Loucy (cell line): Measurements from ENCODE around the gene GTF2F2.

ENCODE experiments used
- H2AFZ ChIP-seq: fragments of 200-600 bp; sonication (generic); 2 replicates; pipeline ENCODE4 v1.6.0; 2016; ENCODE audit warnings: antibody characterized with exemption, mild to moderate bottlenecking, low read length, moderate library complexity
- H3F3A ChIP-seq: fragments of 200-600 bp; 2 replicates; pipeline ENCODE4 v1.6.0; 2016; ENCODE audit warnings: antibody characterized with exemption, low read depth, mild to moderate bottlenecking
- H3K27me3 ChIP-seq: fragments of 200-600 bp; sonication (generic); 2 replicates; pipeline ENCODE4 v1.6.1; 2014; ENCODE audit warnings: low read length, mild to moderate bottlenecking; ENCODE audit not compliant: insufficient read depth, poor library complexity, severe bottlenecking
- H3K36me3 ChIP-seq: fragments of 200-600 bp; sonication (generic); 2 replicates; pipeline ENCODE4 v1.6.1; 2016; ENCODE audit warnings: low read length; ENCODE audit not compliant: insufficient read depth
- H3K4me1 ChIP-seq: fragments of 200-600 bp; sonication (generic); 2 replicates; pipeline ENCODE4 v1.5.1; 2014; ENCODE audit warnings: low read length, mild to moderate bottlenecking; ENCODE audit not compliant: insufficient read depth, poor library complexity, severe bottlenecking
- H3K4me2 ChIP-seq: fragments of 200-600 bp; sonication (generic); 2 replicates; pipeline ENCODE4 v1.6.0; 2014; ENCODE audit warnings: antibody characterized with exemption, low read length, low read depth, mild to moderate bottlenecking; ENCODE audit not compliant: poor library complexity, severe bottlenecking
- H3K4me3 ChIP-seq: fragments of 200-600 bp; sonication (generic); 2 replicates; pipeline ENCODE4 v1.5.1; 2014; ENCODE audit warnings: low read length, mild to moderate bottlenecking, mixed read lengths; ENCODE audit not compliant: poor library complexity, severe bottlenecking
- H3K79me2 ChIP-seq: fragments of 200-600 bp; sonication (generic); 2 replicates; pipeline ENCODE4 v1.6.1; 2014; ENCODE audit warnings: low read length; ENCODE audit not compliant: insufficient read depth
- H3K9ac ChIP-seq: fragments of 200-600 bp; sonication (generic); 2 replicates; pipeline ENCODE4 v1.6.0; 2014; ENCODE audit warnings: mild to moderate bottlenecking, low read depth, low read length, moderate library complexity; ENCODE audit not compliant: poor library complexity, severe bottlenecking
- H3K9me2 ChIP-seq: fragments of 200-600 bp; sonication (generic); replicated peaks from 2 replicates; pipeline ENCODE4 v1.6.1; 2016; ENCODE audit warnings: low read depth, low read length, mixed read lengths
- H3K9me3 ChIP-seq: fragments of 200-600 bp; sonication (generic); 2 replicates; pipeline ENCODE4 v1.6.1; 2014; ENCODE audit warnings: mild to moderate bottlenecking, antibody characterized with exemption, low read length, low read depth; ENCODE audit not compliant: insufficient read depth
- H4K20me1 ChIP-seq: fragments of 200-600 bp; sonication (generic); 2 replicates; pipeline ENCODE4 v1.6.0; 2014; ENCODE audit warnings: antibody characterized with exemption, low read length, mild to moderate bottlenecking; ENCODE audit not compliant: insufficient read depth, poor library complexity, severe bottlenecking
- CTCF ChIP-seq: fragments of 200-600 bp; sonication (generic); conservative IDR thresholded peaks from 2 replicates; pipeline ENCODE4 v1.5.1; 2014; ENCODE audit warnings: mild to moderate bottlenecking, antibody characterized with exemption, low read length
- EZH2phosphoT487 ChIP-seq: fragments of 200-600 bp; IDR thresholded peaks from 2 replicates; pipeline ENCODE4 v1.6.1; 2018; ENCODE audit warnings: antibody characterized with exemption, mild to moderate bottlenecking, moderate library complexity, borderline replicate concordance

The GTF2F2 gene

GRCh38 chr13:45142440-45143345, 22.4 kb downstream of the GTF2F2 start:
- peaks cover 34% of the 10 kb centered on the region; the same call in 1 of the 2 replicates for H3K79me2 ChIP-seq
- TF ChIP-seq CTCF (no peak), EZH2phosphoT487 (no peak)

GRCh38 chr13:45143346-45143751, 23.0 kb downstream of the GTF2F2 start:
- Histone ChIP-seq H3K4me1 (peaks cover 6% of the 10 kb centered on the region), H3K4me2 (no peak overlapping the region), H3F3A (no peaks in the 10 kb centered on the region), H3K9me2 (no peaks in the 10 kb centered on the region), H3K4me3 (no peak overlapping the region), H3K27me3 (no peaks in the 10 kb centered on the region), H3K9ac (no peak overlapping the region), H2AFZ (no peak overlapping the region), H3K79me2 (peaks cover 41% of the 10 kb centered on the region), H3K9me3 (no peaks in the 10 kb centered on the region), H3K36me3 (peaks cover 22% of the 10 kb centered on the region; the same call in 1 of the 2 replicates), H4K20me1 (peaks cover 15% of the 10 kb centered on the region)
- TF ChIP-seq EZH2phosphoT487 (no peak), CTCF (no peak)

More at GRCh38 chr13:45142440-45143345, 22.4 kb downstream of the GTF2F2 start:
- Histone ChIP-seq H3K4me1 (peaks cover 6% of the 10 kb centered on the region), H3K9ac (no peak overlapping the region), H4K20me1 (peaks cover 13% of the 10 kb centered on the region), H3K4me3 (no peak overlapping the region), H3K9me2 (no peaks in the 10 kb centered on the region), H2AFZ (no peak overlapping the region), H3K9me3 (no peaks in the 10 kb centered on the region), H3K27me3 (no peaks in the 10 kb centered on the region), H3K4me2 (no peak overlapping the region), H3K36me3 (peaks cover 28% of the 10 kb centered on the region; the same call in 1 of the 2 replicates), H3F3A (no peaks in the 10 kb centered on the region)

- Histone ChIP-seq H2AFZ (no peak overlapping the region), H3K4me1 (peaks cover 7% of the 10 kb centered on the region), H3K36me3 (peaks cover 7% of the 10 kb centered on the region; the same call in 1 of the 2 replicates), H3K9me3 (no peaks in the 10 kb centered on the region), H3K9me2 (no peaks in the 10 kb centered on the region), H4K20me1 (peaks cover 18% of the 10 kb centered on the region), H3K79me2 (peaks cover 29% of the 10 kb centered on the region), H3F3A (no peaks in the 10 kb centered on the region), H3K9ac (no peak overlapping the region), H3K4me3 (no peak overlapping the region), H3K27me3 (no peaks in the 10 kb centered on the region), H3K4me2 (no peak overlapping the region)
- TF ChIP-seq EZH2phosphoT487 (no peak), CTCF (no peak)
These were observed 29.7 kb downstream of the GTF2F2 start for GRCh38 chr13:45149964-45150363.
